ENCODE data around the gene PDXK. TPM values are rescaled to one million over a fixed set of nuclear protein-coding genes. Genes with fewer than 3 reads are reported as not detected.

PDXK gene
- total and polyA plus RNA-seq, 12 donors = 43.0 to 202 (median 95.3) TPM

DNA sequence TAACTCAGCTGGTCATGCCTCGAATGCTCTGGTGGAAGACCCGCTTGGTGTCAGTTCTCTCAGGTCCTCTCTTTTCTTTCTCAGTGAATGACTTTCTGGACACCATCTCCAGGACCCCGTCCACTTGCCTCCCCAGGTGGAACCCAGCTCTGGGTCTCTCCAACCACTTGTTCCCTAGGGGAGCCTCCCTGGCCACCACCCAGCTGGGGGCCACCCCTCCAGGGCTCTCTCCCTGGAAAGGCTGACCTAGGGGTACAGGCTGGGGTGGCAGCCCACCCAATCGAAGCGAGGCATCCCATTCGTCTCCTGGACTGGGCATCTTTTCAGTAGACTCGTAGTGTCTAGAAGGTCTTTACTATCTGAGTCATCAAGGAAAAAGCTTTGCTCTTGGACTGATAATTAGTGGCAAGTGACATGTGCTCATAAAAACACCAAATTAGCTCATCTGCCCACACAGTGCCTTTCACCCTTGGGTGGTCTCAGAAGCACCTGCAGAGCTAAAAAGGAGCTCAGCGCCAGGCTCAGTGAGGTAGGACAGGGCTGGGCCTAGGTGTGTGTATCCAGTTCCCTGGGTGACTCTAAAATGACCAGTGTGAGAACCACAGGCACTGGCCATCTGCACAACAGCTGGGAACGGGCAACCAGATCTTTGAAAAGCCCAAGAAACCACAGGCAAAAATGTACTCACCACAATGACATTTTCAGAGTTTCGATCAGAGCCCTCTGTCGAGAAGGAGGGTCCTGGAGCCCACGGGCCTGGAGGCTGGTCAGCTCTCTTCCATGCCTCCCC lies 2.4 kb upstream of the PDXK start:
- intact Hi-C loops (cut with DNase I) = no loop called here
- no peak overlapping the region for H3K4me3 ChIP-seq
- no peaks in the 10 kb centered on the region for H3K36me3 ChIP-seq (replicated peaks in 1 of 2)
- H3K27me3 ChIP-seq = no peaks in the 10 kb centered on the region
- TF ChIP-seq, protein P1, sequence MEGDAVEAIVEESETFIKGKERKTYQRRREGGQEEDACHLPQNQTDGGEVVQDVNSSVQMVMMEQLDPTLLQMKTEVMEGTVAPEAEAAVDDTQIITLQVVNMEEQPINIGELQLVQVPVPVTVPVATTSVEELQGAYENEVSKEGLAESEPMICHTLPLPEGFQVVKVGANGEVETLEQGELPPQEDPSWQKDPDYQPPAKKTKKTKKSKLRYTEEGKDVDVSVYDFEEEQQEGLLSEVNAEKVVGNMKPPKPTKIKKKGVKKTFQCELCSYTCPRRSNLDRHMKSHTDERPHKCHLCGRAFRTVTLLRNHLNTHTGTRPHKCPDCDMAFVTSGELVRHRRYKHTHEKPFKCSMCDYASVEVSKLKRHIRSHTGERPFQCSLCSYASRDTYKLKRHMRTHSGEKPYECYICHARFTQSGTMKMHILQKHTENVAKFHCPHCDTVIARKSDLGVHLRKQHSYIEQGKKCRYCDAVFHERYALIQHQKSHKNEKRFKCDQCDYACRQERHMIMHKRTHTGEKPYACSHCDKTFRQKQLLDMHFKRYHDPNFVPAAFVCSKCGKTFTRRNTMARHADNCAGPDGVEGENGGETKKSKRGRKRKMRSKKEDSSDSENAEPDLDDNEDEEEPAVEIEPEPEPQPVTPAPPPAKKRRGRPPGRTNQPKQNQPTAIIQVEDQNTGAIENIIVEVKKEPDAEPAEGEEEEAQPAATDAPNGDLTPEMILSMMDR (IDR thresholded peaks at IDR 0.05) = no peak
- TF ChIP-seq POLR2A (IDR thresholded peaks at IDR 0.05) = no peak
- H3K4me1 ChIP-seq (replicated peaks in 1 of 2) = peaks cover 17 to 31% of the 10 kb centered on the region in 2 donors
- no peak for DNase-seq
- 73 to 84% (median 79%) methylated on average over 8 to 12 of the region's 12 CpGs for WGBS, 4 donors
- no peak overlapping the region for H3K27ac ChIP-seq
- no peaks in the 10 kb centered on the region for H3K9me3 ChIP-seq (replicated peaks in 1 of 3)

DNA sequence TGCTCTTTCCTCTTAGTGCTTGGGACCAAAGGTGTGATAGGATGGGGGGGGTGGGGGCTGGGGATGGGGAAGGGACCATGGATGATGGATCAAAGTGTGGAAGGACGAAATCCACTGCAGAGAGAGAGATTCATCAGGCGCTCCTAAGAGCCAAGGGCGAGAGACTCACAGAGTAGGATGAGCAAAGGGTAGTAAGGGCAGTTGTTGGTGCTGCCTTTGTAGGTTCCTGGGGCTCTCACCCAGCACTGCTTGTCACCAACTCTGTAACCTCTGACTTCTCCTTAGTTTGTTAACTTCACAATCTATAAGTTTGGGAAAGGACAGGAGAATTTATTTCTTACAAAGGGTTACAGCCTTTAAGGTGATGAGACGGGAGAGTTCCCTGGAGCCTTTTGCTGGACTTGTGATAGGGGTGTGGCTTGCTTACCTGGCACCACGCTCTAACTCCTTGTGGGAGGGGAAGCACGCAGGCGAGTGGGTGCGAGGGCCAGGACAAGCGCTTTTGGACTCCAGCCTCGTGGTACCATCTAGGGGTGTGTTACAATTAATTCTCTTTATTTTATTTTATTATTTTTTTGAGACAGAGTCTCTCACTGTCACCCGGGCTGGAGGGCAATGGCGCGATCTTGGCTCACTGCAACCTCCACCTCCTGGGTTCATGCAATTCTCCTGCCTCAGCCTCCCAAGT lies 1.6 kb upstream of the PDXK start:
- 88 to 95% (median 93%) methylated on average over 13 of the region's 13 CpGs for WGBS, 4 donors
- H3K36me3 ChIP-seq (replicated peaks in 1 of 2) = no peaks in the 10 kb centered on the region
- H3K4me3 ChIP-seq = no peak overlapping the region
- intact Hi-C loops (cut with DNase I) = no loop called here
- H3K9me3 ChIP-seq (replicated peaks in 1 of 3) = no peaks in the 10 kb centered on the region
- H3K27ac ChIP-seq = no peak overlapping the region
- H3K4me1 ChIP-seq (replicated peaks in 1 of 2) = peaks cover 24 to 38% of the 10 kb centered on the region in 2 donors
- peak in 1 of 7 donors; percentile 16 for DNase-seq
- TF ChIP-seq POLR2A (IDR thresholded peaks at IDR 0.05) = no peak
- TF ChIP-seq, protein P1 (IDR thresholded peaks at IDR 0.05) = no peak
- no peaks in the 10 kb centered on the region for H3K27me3 ChIP-seq

DNA sequence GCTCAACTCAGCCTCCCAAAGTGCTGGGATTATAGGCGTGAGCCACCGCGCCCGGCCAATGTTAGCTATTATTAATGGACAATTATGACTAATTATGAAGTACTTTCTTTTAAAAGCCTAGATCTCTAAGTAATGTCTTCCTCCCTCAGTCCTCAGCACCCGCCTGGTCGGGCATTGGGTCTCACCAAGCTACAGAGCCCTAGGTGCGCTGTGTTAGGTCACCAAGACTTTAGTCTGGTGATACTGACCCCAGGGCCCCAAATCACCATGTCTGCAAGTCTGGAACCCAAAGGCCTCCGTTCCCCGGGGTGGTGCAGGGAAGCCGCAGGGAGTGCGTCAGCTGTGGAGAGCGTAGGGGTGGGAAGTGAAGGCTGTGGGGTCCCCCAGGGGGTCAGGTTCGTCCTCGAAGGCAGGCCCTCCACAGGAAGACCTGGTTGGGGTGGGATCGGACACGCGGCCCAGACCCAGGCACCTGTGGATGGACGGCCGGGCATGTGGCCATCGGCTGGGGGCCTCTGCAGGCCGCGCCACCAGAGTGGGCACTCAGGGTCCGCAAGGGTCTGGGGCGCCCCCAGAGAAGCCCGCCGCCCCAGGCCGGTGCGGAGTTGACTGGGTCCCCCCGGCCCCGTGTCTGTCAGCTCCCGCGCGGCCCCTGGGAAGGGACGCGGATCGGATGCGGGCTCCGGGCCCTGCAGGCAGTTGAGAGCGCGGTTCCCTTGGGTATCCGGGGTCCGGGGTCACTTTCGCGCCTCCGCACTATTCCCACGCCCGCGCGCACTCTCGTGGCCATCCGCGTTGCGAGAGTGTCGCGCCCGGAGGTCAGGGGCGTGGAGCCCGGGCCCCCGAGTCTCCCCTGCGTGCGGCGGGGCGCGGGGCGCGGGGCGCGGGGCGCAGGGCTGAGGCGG lies 710 bp upstream of the PDXK start:
- Histone ChIP-seq H3K36me3 (replicated peaks in 1 of 2) (no peaks in the 10 kb centered on the region), H3K9me3 (replicated peaks in 1 of 3) (no peaks in the 10 kb centered on the region), H3K27me3 (no peaks in the 10 kb centered on the region), H3K4me3 (peak overlapping the region; percentile 24 to 72 (median 60)), H3K4me1 (replicated peaks in 1 of 2) (peaks cover 24 to 35% of the 10 kb centered on the region in 2 donors), H3K27ac (peak overlapping the region in 4 of 5 donors; percentile 85 to 97 (median 94))
- WGBS, 4 donors = 23 to 95% (median 58%) methylated on average over 7 to 70 of the region's 70 CpGs
- intact Hi-C loops (cut with DNase I) = no loop called here
- peak in 1 of 7 donors; percentile 38 for DNase-seq
- TF ChIP-seq POLR2A (IDR thresholded peaks at IDR 0.05) = no peak
- TF ChIP-seq, protein P1 (IDR thresholded peaks at IDR 0.05) = peak in 1 of 6 experiments; percentile 2

Measured in adrenal gland (tissue), 12 donors.